ENCODE measurements around the gene TBK1.

DNA sequence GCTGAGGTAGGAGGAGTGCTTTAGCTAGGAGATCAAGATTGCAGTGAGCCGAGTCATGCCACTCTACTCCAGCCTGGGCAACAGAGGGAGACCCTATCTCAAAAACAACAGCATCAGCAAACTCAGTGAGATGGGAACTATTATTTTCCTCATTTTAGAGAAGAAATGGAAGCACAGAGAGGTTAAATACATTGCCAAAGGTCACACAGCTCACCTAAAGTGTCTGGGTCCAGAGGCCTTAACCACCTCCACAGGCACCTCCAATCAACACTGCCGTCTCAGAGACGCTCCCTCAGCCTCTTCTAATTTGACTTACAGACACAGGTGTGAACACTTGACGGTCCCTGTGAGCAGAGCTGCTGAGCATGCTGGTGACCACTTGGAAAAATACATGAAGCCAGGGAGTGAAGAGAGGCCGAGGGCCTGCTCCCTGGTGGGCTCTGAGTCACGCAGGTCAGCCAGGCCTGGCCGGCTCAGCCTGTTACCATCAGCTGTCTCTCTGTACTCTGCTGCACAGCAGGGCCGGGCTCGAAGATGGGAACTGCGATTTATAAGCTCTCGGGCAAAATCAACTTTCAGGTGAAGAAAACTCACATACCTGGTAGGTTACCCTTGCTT is 80.9 kb downstream of the TBK1 start:
- no peak for TF ChIP-seq POLR2AphosphoS5 (IDR thresholded peaks at IDR 0.05; ENCODE audit: low read depth, low read length)
- no peak for TF ChIP-seq TAF1 (IDR thresholded peaks at IDR 0.05; ENCODE audit: low read depth, low read length)
- no peak for TF ChIP-seq POLR2A (IDR thresholded peaks at IDR 0.05; ENCODE audit: low read depth, low read length)
- TF ChIP-seq SPI1 (IDR thresholded peaks at IDR 0.05; ENCODE audit: low read depth, low read length) = no peak
- TF ChIP-seq PAX5 (IDR thresholded peaks at IDR 0.05; ENCODE audit: insufficient read depth, low read length, severe bottlenecking) = no peak

All from GM12891 (cell line).